Effector CD8-positive, alpha-beta T cell (primary cell): ENCODE data around the gene CCL28.

Source experiments
- DNase-seq: peaks from one replicate; lab custom pipeline; 2025; lab: John Stamatoyannopoulos, UW

Gene CCL28

GRCh38 chr5:43357878-43358281 lies 54.3 kb downstream of the CCL28 start:
- no peak for DNase-seq

GRCh38 chr5:43357067-43357466 lies 55.1 kb downstream of the CCL28 start:
- no peak for DNase-seq

GRCh38 chr5:43354774-43355173 lies 57.4 kb downstream of the CCL28 start:
- DNase-seq, result no peak

GRCh38 chr5:43353668-43354067 lies 58.5 kb downstream of the CCL28 start:
- no peak for DNase-seq

GRCh38 chr5:43352915-43353314 lies 59.3 kb downstream of the CCL28 start:
- DNase-seq, result no peak

- no peak for DNase-seq
These were observed 60.1 kb downstream of the CCL28 start for GRCh38 chr5:43352131-43352530.

GRCh38 chr5:43348861-43349363 lies 63.3 kb downstream of the CCL28 start:
- no peak for DNase-seq

GRCh38 chr5:43348207-43348606 lies 64.0 kb downstream of the CCL28 start:
- no peak for DNase-seq

GRCh38 chr5:43338862-43339261 lies 73.3 kb downstream of the CCL28 start:
- no peak for DNase-seq

GRCh38 chr5:43336159-43336558 lies 76.0 kb downstream of the CCL28 start:
- no peak for DNase-seq

GRCh38 chr5:43335681-43336080 lies 76.5 kb downstream of the CCL28 start:
- no peak for DNase-seq

- no peak for DNase-seq
These were observed 79.8 kb downstream of the CCL28 start for GRCh38 chr5:43332401-43332800.
